ENCODE results near the gene SOX2. TPM values are rescaled to one million over a fixed set of nuclear protein-coding genes. Genes with fewer than 3 reads are reported as not detected.

Gene SOX2
- total RNA-seq, 1 donor from 2014 or later = not detected

- no peak for DNase-seq (ENCODE audit: low read depth)
- TF ChIP-seq CTCF (conservative IDR thresholded peaks at IDR 0.05; ENCODE audit: low read depth, low read length) = no peak
- H3K4me3 ChIP-seq (ENCODE audit: low read depth, low read length) = no peak overlapping the region
These were observed 2.2 kb downstream of the SOX2 start for GRCh38 chr3:181713676-181714612.

DNA sequence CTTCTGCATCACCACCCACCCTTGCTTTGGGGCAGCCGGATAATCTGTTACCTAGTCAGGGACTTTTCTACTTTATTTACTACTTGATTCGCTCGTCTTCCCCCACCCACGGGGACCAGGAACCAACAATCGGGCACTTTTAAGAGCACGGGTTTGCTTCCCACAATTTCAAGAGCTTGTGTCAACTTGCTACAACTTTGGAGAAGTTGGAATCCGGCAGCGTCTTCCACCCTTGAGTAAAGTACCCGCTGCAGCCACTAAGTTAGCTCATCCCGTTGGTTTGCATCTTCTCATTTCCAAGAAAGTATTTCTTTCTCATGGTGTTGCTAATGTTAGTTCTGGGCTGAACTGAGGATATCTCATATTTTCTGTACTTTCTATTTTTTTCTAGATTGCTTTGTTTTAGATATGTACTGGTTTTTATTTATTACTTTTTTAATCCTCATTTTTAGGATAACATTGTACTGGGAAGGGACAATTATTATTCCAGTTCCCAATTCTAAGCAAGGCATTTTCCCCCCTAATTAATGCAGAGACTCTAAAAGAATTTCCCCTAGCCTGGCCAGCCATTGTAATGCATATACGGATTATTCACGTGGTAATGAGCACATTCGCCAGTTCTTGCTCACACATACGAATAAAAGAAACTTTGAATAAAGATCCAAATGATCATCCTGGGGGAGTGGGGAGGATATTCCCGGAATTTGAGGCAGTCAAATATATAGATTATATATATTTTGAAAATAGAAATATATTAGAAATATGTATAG, 4.0 kb downstream of the SOX2 start:
- H3K4me3 ChIP-seq (ENCODE audit: low read depth, low read length) = no peak overlapping the region
- no peak for TF ChIP-seq CTCF (conservative IDR thresholded peaks at IDR 0.05; ENCODE audit: low read depth, low read length)

GRCh38 chr3:181716966-181717365, 5.2 kb downstream of the SOX2 start:
- no peak for TF ChIP-seq CTCF (conservative IDR thresholded peaks at IDR 0.05; ENCODE audit: low read depth, low read length)
- no peak for DNase-seq (ENCODE audit: low read depth)
- no peak overlapping the region for H3K4me3 ChIP-seq (ENCODE audit: low read depth, low read length)

More for the DNA sequence above, 4.0 kb downstream of the SOX2 start:
- no peak for DNase-seq (ENCODE audit: low read depth)

DNA sequence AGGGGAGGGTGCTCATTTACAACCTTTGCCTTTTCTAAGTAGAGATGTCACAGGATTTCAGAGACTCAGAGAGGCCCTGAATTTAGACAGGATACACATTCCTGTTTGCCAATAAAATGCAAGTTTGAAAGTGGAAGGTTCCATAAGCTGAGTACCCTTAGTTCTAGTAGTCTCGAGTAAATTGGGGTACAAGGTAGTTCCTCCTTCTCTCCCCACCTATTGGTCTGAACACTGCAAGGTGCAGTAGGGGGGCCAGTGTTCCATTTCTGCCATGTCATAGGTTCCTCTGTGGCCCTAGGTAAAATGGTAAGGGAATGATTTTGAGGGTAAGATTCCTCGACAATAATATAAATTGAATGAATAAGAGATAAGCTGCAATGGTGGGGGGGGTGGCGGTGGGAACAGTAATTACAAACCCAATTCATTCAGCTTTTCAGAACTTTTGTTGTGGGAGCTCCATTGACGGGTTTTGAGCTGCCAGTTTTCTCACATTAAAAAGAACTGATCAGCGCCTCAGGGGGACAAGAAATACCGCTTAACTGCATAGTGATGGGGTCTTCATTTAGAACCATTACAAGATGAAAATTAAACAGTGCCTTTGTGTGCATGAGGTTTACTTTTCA, 5.9 kb downstream of the SOX2 start:
- no peak for DNase-seq (ENCODE audit: low read depth)
- H3K4me3 ChIP-seq (ENCODE audit: low read depth, low read length) = no peak overlapping the region
- no peak for TF ChIP-seq CTCF (conservative IDR thresholded peaks at IDR 0.05; ENCODE audit: low read depth, low read length)

DNA sequence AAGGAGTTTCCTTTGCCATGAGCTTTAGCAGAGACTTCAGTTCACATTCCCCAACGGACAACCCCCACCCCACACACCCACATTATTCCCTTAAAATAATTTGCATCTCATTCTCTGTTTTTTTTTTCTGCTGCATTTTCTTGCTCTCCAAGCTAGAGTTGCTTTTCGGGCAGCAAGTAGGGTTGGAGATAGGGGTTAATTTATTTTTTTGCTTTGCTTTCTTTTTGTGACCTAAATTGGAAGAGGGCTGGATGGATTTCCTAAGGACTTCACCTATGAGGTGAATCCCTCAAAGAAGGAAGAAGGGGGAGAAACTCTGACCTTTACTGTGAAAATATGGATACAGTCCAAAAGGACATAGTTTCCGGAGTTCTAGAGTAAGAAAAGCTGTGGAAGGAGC, 6.6 kb downstream of the SOX2 start:
- H3K4me3 ChIP-seq (ENCODE audit: low read depth, low read length) = no peak overlapping the region
- no peak for TF ChIP-seq CTCF (conservative IDR thresholded peaks at IDR 0.05; ENCODE audit: low read depth, low read length)
- DNase-seq (ENCODE audit: low read depth) = no peak

DNA sequence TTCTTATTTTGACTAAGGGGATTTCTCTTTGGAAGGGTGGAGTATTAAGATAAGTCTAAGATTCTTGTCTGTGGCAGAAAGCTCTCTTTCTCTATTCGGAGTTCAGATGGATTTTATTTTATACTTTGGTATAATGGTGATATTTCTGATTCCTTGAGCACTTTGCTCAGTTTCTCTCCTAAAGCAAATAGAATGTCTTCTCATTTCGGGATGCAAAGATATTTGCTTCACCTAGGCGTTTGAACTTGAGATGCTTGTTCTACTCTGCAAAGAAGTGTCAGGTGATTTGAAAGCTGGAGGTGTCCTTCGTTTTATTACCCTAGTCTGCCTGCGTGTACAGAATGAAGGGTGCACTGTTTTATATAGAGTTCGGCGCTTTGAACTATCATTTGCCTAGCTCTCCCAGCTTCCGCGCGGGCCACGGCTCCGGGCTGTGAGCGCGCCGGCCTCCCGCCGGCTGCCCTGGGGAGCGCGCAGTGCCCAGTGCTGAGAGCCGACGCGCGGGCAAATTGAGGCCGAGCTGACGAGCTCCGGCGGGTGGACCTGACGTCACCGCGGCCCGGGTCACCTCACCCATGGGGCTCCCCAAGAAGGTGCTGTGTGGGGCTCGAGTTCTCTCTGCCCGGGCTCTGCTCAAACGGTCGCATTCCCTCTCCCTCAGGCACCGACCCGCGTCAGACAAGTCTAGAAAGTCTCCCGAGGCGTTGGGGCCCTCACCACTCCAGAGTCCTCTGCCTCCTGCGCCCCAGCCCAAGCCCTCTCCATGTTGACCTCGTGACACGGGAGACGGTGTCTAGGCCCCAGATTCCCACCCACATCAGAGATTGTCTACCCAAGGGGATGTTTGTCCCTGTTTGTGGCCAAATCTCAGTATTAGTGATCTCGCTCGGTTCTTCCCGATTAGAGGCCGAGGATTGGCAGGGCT, 7.5 kb downstream of the SOX2 start:
- no peak overlapping the region for H3K4me3 ChIP-seq (ENCODE audit: low read depth, low read length)
- no peak for TF ChIP-seq CTCF (conservative IDR thresholded peaks at IDR 0.05; ENCODE audit: low read depth, low read length)
- no peak for DNase-seq (ENCODE audit: low read depth)

Data from epithelial cell of proximal tubule (primary cell).